ENCODE data around the gene CACNA1C.

DNA sequence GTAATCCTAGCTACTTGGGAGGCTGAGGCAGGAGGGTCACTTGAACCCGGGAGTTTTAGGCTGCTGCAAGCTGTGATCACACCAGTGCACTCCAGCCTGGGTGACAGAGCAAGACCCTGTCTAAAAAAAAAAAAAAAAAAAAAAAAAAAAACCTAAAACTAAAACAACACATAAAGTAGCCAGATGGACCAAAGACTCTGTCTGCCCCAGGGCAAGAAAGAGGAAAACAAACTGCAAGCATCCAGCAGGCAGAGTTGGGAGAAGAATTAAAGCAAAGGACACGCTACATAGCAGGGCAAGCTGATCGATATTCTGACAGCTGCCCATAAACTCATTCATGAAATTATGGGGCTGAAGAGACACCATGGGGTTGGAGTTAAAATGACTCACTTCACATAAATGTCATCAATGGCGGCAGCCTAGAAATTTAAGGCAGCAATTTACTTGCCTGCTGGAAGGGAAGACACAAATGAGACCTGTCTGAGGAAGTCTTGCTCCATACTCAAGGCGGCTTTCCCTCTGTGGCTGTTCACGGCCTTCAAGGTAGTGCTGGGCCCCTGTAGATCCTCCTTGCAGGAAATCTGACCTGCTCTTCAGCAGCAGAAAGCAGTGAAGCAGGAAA lies 482.9 kb downstream of the CACNA1C start:
- TF ChIP-seq POLR2A (IDR thresholded peaks at IDR 0.05; ENCODE audit: low read depth, low read length), result no peak
- no peak for TF ChIP-seq POLR2AphosphoS5 (IDR thresholded peaks at IDR 0.05; ENCODE audit: low read depth, low read length)
- no peak for TF ChIP-seq SPI1 (IDR thresholded peaks at IDR 0.05; ENCODE audit: low read depth, low read length)
- TF ChIP-seq PAX5 (IDR thresholded peaks at IDR 0.05; ENCODE audit: insufficient read depth, low read length, severe bottlenecking), result no peak

All from GM12891 (cell line).